Ishikawa (cell line): ENCODE results near the gene HAPLN2.

Experiments used
- CEBPB ChIP-seq: IDR thresholded peaks from 2 replicates; pipeline ENCODE4 v1.6.1; 2012
- CREB1 ChIP-seq: IDR thresholded peaks from 2 replicates; pipeline ENCODE4 v1.6.1; 2012; ENCODE audit warnings: low read depth
- EGR1 ChIP-seq: IDR thresholded peaks from 2 replicates; pipeline ENCODE4 v1.6.1; 2012
- EP300 ChIP-seq: IDR thresholded peaks from 2 replicates; pipeline ENCODE4 v1.6.1; 2012; ENCODE audit warnings: borderline replicate concordance
- FOXM1 ChIP-seq: IDR thresholded peaks from 2 replicates; pipeline ENCODE4 v1.6.1; 2012; ENCODE audit warnings: low read depth, borderline replicate concordance
- MAX ChIP-seq: IDR thresholded peaks from 2 replicates; pipeline ENCODE4 v1.6.1; 2012
- NFIC ChIP-seq: IDR thresholded peaks from 2 replicates; pipeline ENCODE4 v1.6.1; 2012
- RAD21 ChIP-seq: IDR thresholded peaks from 2 replicates; pipeline ENCODE4 v1.6.1; 2012; ENCODE audit warnings: low read depth
- REST ChIP-seq: IDR thresholded peaks from 2 replicates; pipeline ENCODE4 v1.6.1; 2012; ENCODE audit warnings: low read depth, mild to moderate bottlenecking
- TAF1 ChIP-seq: IDR thresholded peaks from 2 replicates; pipeline ENCODE4 v1.6.1; 2012; ENCODE audit warnings: low read depth, mild to moderate bottlenecking
- TCF12 ChIP-seq: IDR thresholded peaks from 2 replicates; pipeline ENCODE4 v1.6.1; 2012; ENCODE audit warnings: low read depth
- USF1 ChIP-seq: IDR thresholded peaks from 2 replicates; pipeline ENCODE4 v1.6.1; 2012
- YY1 ChIP-seq: IDR thresholded peaks from 2 replicates; pipeline ENCODE4 v1.6.1; 2012; ENCODE audit warnings: low read depth
- ZBTB7A ChIP-seq: IDR thresholded peaks from 2 replicates; pipeline ENCODE4 v1.6.1; 2012; ENCODE audit warnings: low read depth

GRCh38 chr1:156645056-156645455, 25.8 kb downstream of the HAPLN2 start:
- TF ChIP-seq CEBPB (no peak), EGR1 (no peak), EP300 (no peak), MAX (no peak), FOXM1 (no peak), USF1 (no peak), TAF1 (no peak), REST (no peak), ZBTB7A (no peak), NFIC (no peak), YY1 (no peak), CREB1 (no peak), RAD21 (no peak), TCF12 (no peak)
